Fibroblast of lung (primary cell): ENCODE results near the gene CDH4.

Experiments
- CTCF ChIP-seq, 2 donors: IDR thresholded peaks in 1 of 2; conservative IDR thresholded peaks in 1 of 2; 1 replicate in 1 of 2; 2 replicates in 1 of 2; pipeline ENCODE4 v1.5.1; 2011 to 2012; ENCODE audit warnings: low read length in 2 of 2, control low read depth in 1 of 2, inconsistent platforms in 1 of 2, low read depth in 1 of 2, mild to moderate bottlenecking in 1 of 2
- EZH2 ChIP-seq: IDR thresholded peaks from 2 replicates; pipeline ENCODE4 v1.5.1; 2012; ENCODE audit warnings: low read length, control low read depth, mild to moderate bottlenecking; ENCODE audit errors: missing control alignments

- no peak for TF ChIP-seq CTCF (conservative IDR thresholded peaks at IDR 0.05 in 1 of 2, IDR thresholded peaks at IDR 0.05 in 1 of 2; ENCODE audit: low read depth in 1 of 2, low read length in 2 of 2)
- no peak for TF ChIP-seq EZH2
Observed at GRCh38 chr20:61881416-61881815, 629.4 kb downstream of the CDH4 start.
